DMS 273 treated with DMSO at 0.1 percent for 48 hours (cell line): Measurements from ENCODE around the gene LYST.
"Not testable (repeated sequence)": the region's sequence is repeated elsewhere in the genome, so short reads cannot be mapped to it uniquely, and the experiment has no call there.

Experiments
- DNase-seq: peaks from one replicate; lab custom pipeline; 2025; lab: John Stamatoyannopoulos, UW

LYST gene

GRCh38 chr1:235821361-235821981, 45.2 kb downstream of the LYST start:
- DNase-seq, result no peak

- DNase-seq, result peak; percentile 74
Observed at GRCh38 chr1:235820061-235820460, 46.6 kb downstream of the LYST start.

- no peak for DNase-seq
Observed at GRCh38 chr1:235818632-235819136, 48.0 kb downstream of the LYST start.

- DNase-seq, result no peak
Observed at GRCh38 chr1:235817101-235817728, 49.5 kb downstream of the LYST start.

GRCh38 chr1:235809688-235810397, 56.9 kb downstream of the LYST start:
- no peak for DNase-seq

- DNase-seq, result no peak
Observed at GRCh38 chr1:235808223-235808622, 58.5 kb downstream of the LYST start.

GRCh38 chr1:235806123-235806522, 60.6 kb downstream of the LYST start:
- no peak for DNase-seq

GRCh38 chr1:235802573-235803346, 63.9 kb downstream of the LYST start:
- DNase-seq, result no peak

GRCh38 chr1:235799264-235799663, 67.4 kb downstream of the LYST start:
- no peak for DNase-seq

- no peak for DNase-seq
Observed at GRCh38 chr1:235791532-235792060, 75.1 kb downstream of the LYST start.

GRCh38 chr1:235790123-235790522, 76.6 kb downstream of the LYST start:
- no peak for DNase-seq

- DNase-seq, result not testable (repeated sequence)
Observed at GRCh38 chr1:235786227-235786898, 80.3 kb downstream of the LYST start.

GRCh38 chr1:235784950-235785349, 81.8 kb downstream of the LYST start:
- DNase-seq, result no peak

- peak; percentile 52 for DNase-seq
Observed at GRCh38 chr1:235783148-235783776, 83.4 kb downstream of the LYST start.

GRCh38 chr1:235782601-235783000, 84.1 kb downstream of the LYST start:
- DNase-seq, result no peak

GRCh38 chr1:235781807-235782206, 84.9 kb downstream of the LYST start:
- no peak for DNase-seq

GRCh38 chr1:235779770-235780169, 86.9 kb downstream of the LYST start:
- DNase-seq, result no peak

- DNase-seq, result no peak
Observed at GRCh38 chr1:235776396-235776795, 90.3 kb downstream of the LYST start.

GRCh38 chr1:235775246-235775860, 91.4 kb downstream of the LYST start:
- DNase-seq, result no peak

GRCh38 chr1:235767795-235768194, 98.9 kb downstream of the LYST start:
- DNase-seq, result no peak
